PC-3 (cell line): ENCODE data around the gene RCAN2. TPM values are rescaled to one million over a fixed set of nuclear protein-coding genes. Genes with fewer than 3 reads are reported as not detected.

Experiments
- ATAC-seq: fragments of 200-7000 bp; cut with Tn5 transposase; 2 replicates; pipeline ENCODE4 v1.9.1; 2020; ENCODE audit warnings: mild to moderate bottlenecking, moderate library complexity
- BruUV-seq: library from RNA; stranded (reverse); fragments of 400-500 nt; replicated peaks from 2 replicates; lab custom pipeline; 2021; lab: Mats Ljungman, UMichigan
- CTCF ChIA-PET: fragments of 300-600 bp; sonication (Branson Sonifier 250); formaldehyde crosslinking; loops from one replicate; lab custom pipeline; 2022; ENCODE audit warnings: antibody characterized with exemption; lab: Charles Lee
- POLR2A ChIA-PET: fragments of 300-600 bp; sonication (Branson Sonifier 250); formaldehyde crosslinking; loops from one replicate; lab custom pipeline; 2022; ENCODE audit warnings: antibody characterized with exemption; ENCODE audit not compliant: unreplicated experiment; lab: Charles Lee
- DNase-seq: peaks from one replicate; pipeline ENCODE4 v3.0.0-alpha.2; 2015
- H2AFZ ChIP-seq: fragments of 300-600 bp; sonication (generic); 2 replicates; pipeline ENCODE4 v1.6.0; 2016; ENCODE audit warnings: antibody characterized with exemption, low read length
- H3F3A ChIP-seq: fragments of 300-600 bp; sonication (generic); one replicate; pipeline ENCODE4 v1.6.0; 2017; ENCODE audit warnings: antibody characterized with exemption, low read length, control low read depth, mild to moderate bottlenecking; ENCODE audit not compliant: unreplicated experiment
- H3K27ac ChIP-seq: fragments of 300-600 bp; sonication (generic); 2 replicates; pipeline ENCODE4 v1.5.1; 2016; ENCODE audit warnings: mild to moderate bottlenecking, low read length
- H3K27me3 ChIP-seq: fragments of 300-600 bp; sonication (generic); 2 replicates; pipeline ENCODE4 v1.6.1; 2016; ENCODE audit warnings: low read length, mixed read lengths
- H3K36me3 ChIP-seq: fragments of 300-600 bp; sonication (generic); 2 replicates; pipeline ENCODE4 v1.6.1; 2016; ENCODE audit warnings: low read depth, mixed run types, low read length, mixed read lengths
- H3K4me1 ChIP-seq: fragments of 300-600 bp; sonication (generic); 2 replicates; pipeline ENCODE4 v1.5.1; 2016; ENCODE audit warnings: low read length; ENCODE audit not compliant: insufficient read depth
- H3K4me2 ChIP-seq: fragments of 300-600 bp; sonication (generic); 2 replicates; pipeline ENCODE4 v1.6.0; 2016; ENCODE audit warnings: low read length
- H3K4me3 ChIP-seq: fragments of 300-600 bp; sonication (generic); 2 replicates; pipeline ENCODE4 v1.5.1; 2016; ENCODE audit warnings: mild to moderate bottlenecking, low read length, mixed read lengths
- H3K79me2 ChIP-seq: fragments of 300-600 bp; sonication (generic); 2 replicates; pipeline ENCODE4 v1.6.1; 2017; ENCODE audit warnings: low read length, mixed read lengths
- H3K9ac ChIP-seq: fragments of 300-600 bp; sonication (generic); 2 replicates; pipeline ENCODE4 v1.6.0; 2016; ENCODE audit warnings: mild to moderate bottlenecking, low read length
- H3K9me2 ChIP-seq: fragments of 300-600 bp; sonication (generic); replicated peaks from 2 replicates; pipeline ENCODE4 v1.6.1; 2016; ENCODE audit warnings: mixed run types, low read length, mixed read lengths
- H3K9me3 ChIP-seq: fragments of 300-600 bp; sonication (generic); 2 replicates; pipeline ENCODE4 v1.6.1; 2016; ENCODE audit warnings: low read length, mixed read lengths
- H4K20me1 ChIP-seq: fragments of 300-600 bp; sonication (generic); 2 replicates; pipeline ENCODE4 v1.6.1; 2016; ENCODE audit warnings: low read length, mixed read lengths
- CTCF ChIP-seq: fragments of 300-600 bp; sonication (generic); conservative IDR thresholded peaks from 2 replicates; pipeline ENCODE4 v1.5.1; 2017; ENCODE audit warnings: antibody characterized with exemption, low read depth, mild to moderate bottlenecking, low read length
- EZH2 ChIP-seq: fragments of 300-600 bp; sonication (generic); IDR thresholded peaks from one replicate; pipeline ENCODE4 v1.6.1; 2017; ENCODE audit warnings: antibody characterized with exemption, mild to moderate bottlenecking, low read length; ENCODE audit not compliant: unreplicated experiment
- EZH2phosphoT487 ChIP-seq: fragments of 300-600 bp; sonication (generic); IDR thresholded peaks from 2 replicates; pipeline ENCODE4 v1.6.1; 2018; ENCODE audit warnings: mild to moderate bottlenecking, antibody characterized with exemption, low read length, borderline replicate concordance
- intact Hi-C: fragments of 100-400 bp; cut with micrococcal nuclease; formaldehyde crosslinking; loops from 2 replicates; pipeline ENCODE4 v1.9.0; 2023
- total RNA-seq: library from RNA; depleted of rRNA; stranded (reverse); fragments of >200 nt; gene quantifications from 2 replicates; pipeline ENCODE4 v1.2.3, GENCODE V29; 2014

RCAN2 gene
- total RNA-seq, 1 experiment from 2014 or later = not detected

- no peaks in the 10 kb centered on the region for H3K9me3 ChIP-seq
- H3K4me2 ChIP-seq = no peak overlapping the region
- H3K9me2 ChIP-seq = no peaks in the 10 kb centered on the region
- intact Hi-C loops = no loop called here
- H3K27ac ChIP-seq = no peak overlapping the region
- DNase-seq (no peak), ATAC-seq (no peak)
- no peak for TF ChIP-seq EZH2phosphoT487
- no peak for TF ChIP-seq CTCF
- no peak for TF ChIP-seq EZH2
- H3K36me3 ChIP-seq = no peaks in the 10 kb centered on the region
- H3K27me3 ChIP-seq = peaks cover 4% of the 10 kb centered on the region; the same call in 1 of the 2 replicates
- H3K4me3 ChIP-seq = no peak overlapping the region
- H3K4me1 ChIP-seq = no peaks in the 10 kb centered on the region
- H3F3A ChIP-seq = no peaks in the 10 kb centered on the region
- no peaks in the 10 kb centered on the region for H4K20me1 ChIP-seq
- no peak overlapping the region for H2AFZ ChIP-seq
- H3K9ac ChIP-seq = no peak overlapping the region
- H3K79me2 ChIP-seq = no peaks in the 10 kb centered on the region
- BruUV-seq = no TSS peak
- ChIA-PET CTCF (no interaction called here), POLR2A (no interaction called here)
Measured at GRCh38 chr6:46443623-46444022, 47.6 kb downstream of the RCAN2 start.

DNA sequence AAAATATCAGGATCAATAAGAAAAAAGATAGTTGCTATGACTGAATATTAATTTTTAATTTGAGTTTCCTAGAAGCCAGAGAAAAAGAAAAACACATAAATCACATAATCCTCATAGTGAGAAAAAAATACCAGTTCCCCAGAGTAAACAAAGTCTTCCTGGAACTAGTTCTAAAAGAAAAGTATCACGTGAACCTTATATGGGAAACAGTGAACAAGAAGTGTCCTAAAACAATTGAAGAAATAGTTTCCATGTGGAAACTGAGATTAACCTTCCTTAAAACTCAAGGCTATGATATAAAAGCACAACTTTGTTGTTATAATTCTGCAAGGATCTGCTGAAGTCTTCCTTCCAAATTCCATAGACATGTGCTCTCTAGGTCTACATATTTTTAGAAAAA lies 50.6 kb downstream of the RCAN2 start:
- Histone ChIP-seq H3K9me3 (no peaks in the 10 kb centered on the region), H3K27ac (no peak overlapping the region), H3K4me1 (no peaks in the 10 kb centered on the region), H3K9me2 (no peaks in the 10 kb centered on the region), H3K9ac (no peak overlapping the region), H3K4me2 (no peak overlapping the region), H3K79me2 (no peaks in the 10 kb centered on the region), H4K20me1 (no peaks in the 10 kb centered on the region), H3F3A (no peaks in the 10 kb centered on the region), H3K27me3 (peaks cover 25% of the 10 kb centered on the region), H3K4me3 (no peak overlapping the region), H3K36me3 (no peaks in the 10 kb centered on the region), H2AFZ (no peak overlapping the region)
- BruUV-seq = no TSS peak
- intact Hi-C loops = no loop called here
- no peak for TF ChIP-seq CTCF
- no peak for TF ChIP-seq EZH2
- TF ChIP-seq EZH2phosphoT487 = no peak
- ChIA-PET POLR2A (no interaction called here), CTCF (no interaction called here)
- ATAC-seq = no peak
- no peak for DNase-seq

GRCh38 chr6:46440141-46440540 lies 51.1 kb downstream of the RCAN2 start:
- Histone ChIP-seq H3K4me2 (no peak overlapping the region), H3K9me2 (no peaks in the 10 kb centered on the region), H3K9me3 (no peaks in the 10 kb centered on the region), H3K79me2 (no peaks in the 10 kb centered on the region), H2AFZ (no peak overlapping the region), H3K4me1 (no peaks in the 10 kb centered on the region), H3K9ac (no peak overlapping the region), H3K27ac (no peak overlapping the region), H3K36me3 (no peaks in the 10 kb centered on the region), H3K4me3 (no peak overlapping the region), H3K27me3 (peaks cover 30% of the 10 kb centered on the region), H3F3A (no peaks in the 10 kb centered on the region), H4K20me1 (no peaks in the 10 kb centered on the region)
- CTCF ChIA-PET = no interaction called here
- no peak for TF ChIP-seq CTCF
- no peak for TF ChIP-seq EZH2phosphoT487
- no peak for TF ChIP-seq EZH2
- intact Hi-C loops = no loop called here
- ATAC-seq (no peak), DNase-seq (no peak)
- POLR2A ChIA-PET = no interaction called here
- no TSS peak for BruUV-seq
